Measurements from ENCODE around the gene GRM3.

The GRM3 gene

GRCh38 chr7:86900886-86901285, 257.2 kb downstream of the GRM3 start:
- DNase-seq (ENCODE audit: low read depth): no peak

DNA sequence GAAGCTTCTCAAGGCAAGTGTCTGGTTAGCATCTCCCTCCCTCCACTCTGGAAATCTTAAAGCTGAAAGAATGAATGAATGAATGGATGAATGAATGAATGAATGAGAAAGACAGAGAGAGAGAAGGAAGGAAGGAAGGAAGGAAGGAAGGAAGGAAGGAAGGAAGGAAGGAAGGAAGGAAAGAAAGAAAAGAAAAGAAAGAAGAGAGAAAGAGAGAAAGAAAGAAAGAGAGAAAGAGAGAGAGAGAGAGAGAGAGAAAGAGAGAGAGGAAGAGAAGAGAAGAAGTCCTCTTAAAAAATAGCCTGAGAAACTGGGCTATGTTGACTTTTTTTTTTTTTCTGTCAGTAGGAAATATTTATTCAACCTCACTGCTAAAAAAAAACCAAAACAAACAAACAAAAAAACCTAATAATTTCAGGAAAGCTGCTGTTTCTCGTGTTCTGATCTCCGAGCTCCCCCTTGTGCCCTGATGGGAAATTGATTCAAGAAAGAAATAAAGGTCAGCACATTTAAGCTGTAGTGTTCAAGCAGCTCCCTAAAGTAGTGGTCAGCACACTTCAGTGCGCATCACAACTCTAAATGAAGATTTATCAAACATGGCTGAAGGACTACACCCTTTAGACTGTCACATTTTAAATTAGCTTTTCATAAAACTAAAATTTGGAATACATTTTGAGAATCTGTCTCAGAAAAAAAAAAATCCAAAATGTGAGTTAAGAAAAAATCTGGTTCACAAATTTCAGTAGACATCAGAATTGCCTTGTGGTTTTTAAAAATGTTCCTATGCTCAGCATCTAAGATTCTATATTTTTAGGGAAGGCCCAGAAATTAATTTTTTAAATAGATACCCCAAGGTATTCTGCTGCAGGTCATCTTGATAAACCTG, 261.5 kb downstream of the GRM3 start:
- DNase-seq (ENCODE audit: low read depth): no peak

DNA sequence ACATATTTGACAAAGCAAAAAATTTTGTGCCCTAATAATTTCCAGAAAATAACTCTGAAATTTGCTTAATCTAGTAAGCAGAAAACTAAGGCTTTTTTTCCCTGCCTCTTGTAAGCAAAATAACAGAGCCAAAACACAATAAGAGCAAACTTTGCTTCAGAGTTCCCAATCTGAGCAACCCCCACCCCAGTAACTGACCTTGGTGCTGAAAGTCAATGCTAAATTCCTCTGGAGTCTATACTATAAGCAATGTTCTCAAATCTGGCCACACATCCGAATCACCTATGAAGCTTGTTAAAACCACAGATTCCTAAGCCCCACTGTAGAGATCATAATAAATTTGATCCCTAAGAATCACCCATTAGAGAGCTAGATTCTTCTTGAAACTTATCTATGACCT, 265.2 kb downstream of the GRM3 start:
- no peak for DNase-seq (ENCODE audit: low read depth)

- DNase-seq (ENCODE audit: low read depth): no peak
These were observed 267.9 kb downstream of the GRM3 start for GRCh38 chr7:86911659-86912058.

- DNase-seq (ENCODE audit: low read depth): no peak
These were observed 270.0 kb downstream of the GRM3 start for GRCh38 chr7:86913709-86914108.

All from activated T-helper 1 cell treated with Interleukin-2 at 50 U/mL for 16 hours (primary cell).